Amniotic stem cell (primary cell): Measurements from ENCODE around the gene UBE2O.

Source experiments
- DNase-seq: peaks from one replicate; lab custom pipeline; 2025; lab: John Stamatoyannopoulos, UW

The UBE2O gene

GRCh38 chr17:76439314-76439928, 13.5 kb downstream of the UBE2O start:
- DNase-seq, result no peak

GRCh38 chr17:76438906-76439305, 14.0 kb downstream of the UBE2O start:
- DNase-seq, result no peak

- DNase-seq, result no peak
These were observed 15.2 kb downstream of the UBE2O start for GRCh38 chr17:76437467-76438402.

- no peak for DNase-seq
These were observed 17.2 kb downstream of the UBE2O start for GRCh38 chr17:76435751-76436150.

- no peak for DNase-seq
These were observed 18.1 kb downstream of the UBE2O start for GRCh38 chr17:76434870-76435269.

GRCh38 chr17:76433693-76434092, 19.3 kb downstream of the UBE2O start:
- DNase-seq, result no peak

- DNase-seq, result no peak
These were observed 20.1 kb downstream of the UBE2O start for GRCh38 chr17:76432712-76433336.

GRCh38 chr17:76432004-76432403, 20.9 kb downstream of the UBE2O start:
- no peak for DNase-seq

GRCh38 chr17:76431509-76431908, 21.4 kb downstream of the UBE2O start:
- DNase-seq, result no peak

- no peak for DNase-seq
These were observed 24.4 kb downstream of the UBE2O start for GRCh38 chr17:76428511-76428910.

- no peak for DNase-seq
These were observed 25.3 kb downstream of the UBE2O start for GRCh38 chr17:76427501-76428231.

GRCh38 chr17:76426853-76427252, 26.1 kb downstream of the UBE2O start:
- DNase-seq, result no peak

GRCh38 chr17:76422860-76423259, 30.1 kb downstream of the UBE2O start:
- DNase-seq, result no peak

GRCh38 chr17:76422406-76422805, 30.5 kb downstream of the UBE2O start:
- DNase-seq, result no peak

- DNase-seq, result no peak
These were observed 31.9 kb downstream of the UBE2O start for GRCh38 chr17:76421044-76421407.

GRCh38 chr17:76420356-76421043, 32.5 kb downstream of the UBE2O start:
- no peak for DNase-seq

- no peak for DNase-seq
These were observed 33.2 kb downstream of the UBE2O start for GRCh38 chr17:76419576-76420260.

GRCh38 chr17:76417499-76418143, 35.3 kb downstream of the UBE2O start:
- no peak for DNase-seq

- no peak for DNase-seq
These were observed 36.1 kb downstream of the UBE2O start for GRCh38 chr17:76416899-76417298.

GRCh38 chr17:76416457-76416856, 36.5 kb downstream of the UBE2O start:
- DNase-seq, result no peak

- no peak for DNase-seq
These were observed 37.2 kb downstream of the UBE2O start for GRCh38 chr17:76415786-76416185.
